Activated naive CD8-positive, alpha-beta T cell treated with anti-CD3 and anti-CD28 coated beads, Interleukin-2, amount 50 U/mL, for 16 hours (primary cell): ENCODE results near the gene NEIL1.
"Not testable (repeated sequence)": the region's sequence is repeated elsewhere in the genome, so short reads cannot be mapped to it uniquely, and the experiment has no call there.

ENCODE experiments used
- DNase-seq: peaks from one replicate; pipeline ENCODE4 v3.0.0-alpha.2; 2020; ENCODE audit warnings: low read depth, low spot score

Gene NEIL1

GRCh38 chr15:75333654-75334419 lies 13.0 kb upstream of the NEIL1 start:
- DNase-seq, result not testable (repeated sequence)

- DNase-seq, result no peak
These were observed 11.5 kb upstream of the NEIL1 start for GRCh38 chr15:75335313-75335704.

GRCh38 chr15:75335705-75336355 lies 11.0 kb upstream of the NEIL1 start, which contains the start of gene COMMD4:
COMMD4 (plus strand) TSS chr15:75336063; CDS start chr15:75336090, 27 bp downstream.
- DNase-seq, result peak; percentile 62

- no peak for DNase-seq
These were observed 8.1 kb upstream of the NEIL1 start for GRCh38 chr15:75338661-75339240.

- no peak for DNase-seq
These were observed 7.2 kb upstream of the NEIL1 start for GRCh38 chr15:75339531-75340240.

- DNase-seq, result no peak
These were observed 4.6 kb upstream of the NEIL1 start for GRCh38 chr15:75342221-75342620.

GRCh38 chr15:75343953-75344352 lies 2.9 kb upstream of the NEIL1 start:
- DNase-seq, result not testable (repeated sequence)

GRCh38 chr15:75347222-75348033 lies 589 bp downstream of the NEIL1 start:
- no peak for DNase-seq

GRCh38 chr15:75348034-75348561 lies 1.3 kb downstream of the NEIL1 start:
- DNase-seq, result no peak

- DNase-seq, result no peak
These were observed 1.9 kb downstream of the NEIL1 start for GRCh38 chr15:75348562-75349350.

- DNase-seq, result not testable (repeated sequence)
These were observed 2.5 kb downstream of the NEIL1 start for GRCh38 chr15:75349351-75349669.

GRCh38 chr15:75349851-75350588 lies 3.2 kb downstream of the NEIL1 start:
- DNase-seq, result no peak

GRCh38 chr15:75350601-75351361 lies 3.9 kb downstream of the NEIL1 start:
- no peak for DNase-seq

GRCh38 chr15:75352186-75353080 lies 5.6 kb downstream of the NEIL1 start:
- no peak for DNase-seq

GRCh38 chr15:75353604-75354003 lies 6.8 kb downstream of the NEIL1 start:
- DNase-seq, result no peak

- DNase-seq, result no peak
These were observed 7.6 kb downstream of the NEIL1 start for GRCh38 chr15:75354454-75354853.

- DNase-seq, result no peak
These were observed 8.5 kb downstream of the NEIL1 start for GRCh38 chr15:75355369-75355768.

- no peak for DNase-seq
These were observed 9.2 kb downstream of the NEIL1 start for GRCh38 chr15:75356006-75356405.
